DMS53 treated with DMSO at 0.1 percent for 48 hours (cell line): ENCODE results near the gene BAZ1B.
A peak's percentile ranks its signal among the peaks of the same experiment; 100 is the strongest.
"Not testable (repeated sequence)": the region's sequence is repeated elsewhere in the genome, so short reads cannot be mapped to it uniquely, and the experiment has no call there.

Experiments used
- DNase-seq: peaks from one replicate; lab custom pipeline; 2025; ENCODE audit not compliant: unreplicated experiment; lab: John Stamatoyannopoulos, UW

BAZ1B gene

GRCh38 chr7:73427902-73428787, 93.9 kb downstream of the BAZ1B start:
- no peak for DNase-seq

GRCh38 chr7:73426016-73426415, 96.1 kb downstream of the BAZ1B start:
- DNase-seq: no peak

- no peak for DNase-seq
Measured at GRCh38 chr7:73425356-73425983, 96.6 kb downstream of the BAZ1B start.

- no peak for DNase-seq
Measured at GRCh38 chr7:73424489-73424885, 97.6 kb downstream of the BAZ1B start.

- DNase-seq: no peak
Measured at GRCh38 chr7:73423519-73424488, 98.3 kb downstream of the BAZ1B start.

- not testable (repeated sequence) for DNase-seq
Measured at GRCh38 chr7:73420610-73421009, 101.5 kb downstream of the BAZ1B start.

GRCh38 chr7:73420016-73420415, 102.1 kb downstream of the BAZ1B start:
- DNase-seq: peak; percentile 16

- no peak for DNase-seq
Measured at GRCh38 chr7:73418113-73418703, 103.9 kb downstream of the BAZ1B start.

- DNase-seq: not testable (repeated sequence)
Measured at GRCh38 chr7:73410541-73411131, 111.5 kb downstream of the BAZ1B start.

- not testable (repeated sequence) for DNase-seq
Measured at GRCh38 chr7:73404860-73405259, 117.2 kb downstream of the BAZ1B start.

GRCh38 chr7:73399185-73400050, 122.7 kb downstream of the BAZ1B start:
- DNase-seq: peak; percentile 49

GRCh38 chr7:73397521-73398281, 124.4 kb downstream of the BAZ1B start:
- DNase-seq: no peak

- no peak for DNase-seq
Measured at GRCh38 chr7:73395538-73396503, 126.3 kb downstream of the BAZ1B start.

- DNase-seq: no peak
Measured at GRCh38 chr7:73394422-73394821, 127.7 kb downstream of the BAZ1B start.

GRCh38 chr7:73391396-73391795, 130.7 kb downstream of the BAZ1B start:
- no peak for DNase-seq
